GM18858 (cell line): Measurements from ENCODE around the gene ANKRD66.

Experiments used
- ATAC-seq: cut with Tn5 transposase; IDR thresholded peaks from one replicate; pipeline ENCODE4 v1.9.1; 2021; ENCODE audit not compliant: unreplicated experiment

Gene ANKRD66

DNA sequence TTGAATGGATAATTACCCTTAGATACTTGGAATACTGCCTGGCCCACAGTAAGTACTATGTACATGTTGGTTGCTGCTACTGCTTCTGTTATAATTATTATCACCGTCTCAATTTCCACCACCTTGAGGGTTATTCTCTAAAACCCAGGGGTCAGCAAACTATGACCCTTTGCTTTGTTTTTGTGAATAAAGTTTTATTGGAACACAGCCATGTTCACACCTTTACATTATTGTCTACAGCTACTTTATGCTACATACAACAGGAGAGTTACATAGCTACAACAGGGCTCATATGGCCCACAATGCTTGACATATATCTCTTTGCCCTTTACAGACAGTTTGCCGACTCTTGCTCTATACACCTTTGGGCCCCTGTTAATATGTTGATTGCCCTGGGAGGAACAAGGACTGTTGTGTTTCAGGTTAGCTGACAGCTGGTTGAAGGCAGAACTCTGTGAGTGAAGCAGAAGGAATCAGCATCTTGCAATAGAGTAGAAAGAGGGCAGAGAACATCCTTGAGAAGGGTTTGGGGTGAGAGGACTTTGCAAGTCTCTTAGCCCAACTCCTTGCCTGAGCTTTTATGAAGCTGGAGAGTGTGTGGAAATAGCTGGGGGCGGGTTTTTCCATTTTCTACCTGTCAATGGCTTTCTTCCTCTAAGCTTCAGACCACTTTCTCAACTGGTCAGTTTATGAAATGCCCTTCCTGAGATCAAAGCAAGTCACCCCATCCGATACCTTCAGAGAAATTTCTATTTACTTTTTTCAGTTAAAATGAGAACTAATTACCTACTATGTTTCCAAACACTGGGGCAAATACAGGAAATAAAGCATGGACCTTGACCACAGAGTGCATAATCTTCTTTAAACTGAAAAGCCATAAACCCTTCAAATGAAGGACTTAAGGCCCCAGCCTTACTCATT is 43.0 kb downstream of the ANKRD66 start:
- no peak for ATAC-seq

DNA sequence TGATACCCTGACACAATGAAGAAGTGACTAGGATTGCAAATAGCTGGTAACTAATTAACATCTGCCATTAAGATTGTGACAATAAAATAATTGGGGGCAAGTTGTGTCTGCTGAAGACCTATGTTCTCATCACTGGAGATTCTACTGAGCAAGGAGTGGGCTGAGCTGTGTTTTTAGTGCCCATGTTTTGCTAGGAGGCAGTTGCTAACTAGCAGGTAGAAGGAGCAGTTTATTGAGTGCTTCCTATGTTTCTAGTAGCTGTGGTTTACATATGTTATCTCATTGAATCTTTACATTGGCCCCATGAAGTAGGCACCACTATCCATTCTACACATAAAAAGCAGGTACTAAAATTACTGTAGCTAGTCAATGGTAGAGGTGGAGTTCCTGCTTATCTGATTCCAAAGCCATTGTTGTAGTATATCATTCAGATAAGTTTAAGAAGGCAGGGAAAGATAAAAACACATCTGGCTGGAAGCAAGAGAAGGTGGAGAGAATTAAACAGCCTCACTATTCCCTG is 43.7 kb downstream of the ANKRD66 start:
- ATAC-seq = no peak

DNA sequence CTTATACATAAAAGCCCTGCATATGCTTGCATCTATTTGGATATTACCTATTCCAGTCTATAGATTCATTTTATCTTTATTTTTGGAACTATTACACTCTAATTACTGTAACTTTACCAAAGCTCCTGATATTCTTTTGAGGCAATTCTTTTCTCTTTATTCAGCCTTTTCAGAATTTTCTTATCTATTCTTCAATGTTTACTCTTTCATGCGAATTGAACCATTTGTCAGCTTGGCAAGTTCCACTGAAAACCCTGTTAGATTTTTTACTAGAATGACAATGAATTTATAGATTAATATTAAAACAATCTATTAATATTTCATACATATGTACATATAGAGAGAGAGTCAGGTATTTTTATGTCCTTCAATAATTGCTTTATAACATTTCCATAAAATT is 45.9 kb downstream of the ANKRD66 start:
- ATAC-seq = no peak

DNA sequence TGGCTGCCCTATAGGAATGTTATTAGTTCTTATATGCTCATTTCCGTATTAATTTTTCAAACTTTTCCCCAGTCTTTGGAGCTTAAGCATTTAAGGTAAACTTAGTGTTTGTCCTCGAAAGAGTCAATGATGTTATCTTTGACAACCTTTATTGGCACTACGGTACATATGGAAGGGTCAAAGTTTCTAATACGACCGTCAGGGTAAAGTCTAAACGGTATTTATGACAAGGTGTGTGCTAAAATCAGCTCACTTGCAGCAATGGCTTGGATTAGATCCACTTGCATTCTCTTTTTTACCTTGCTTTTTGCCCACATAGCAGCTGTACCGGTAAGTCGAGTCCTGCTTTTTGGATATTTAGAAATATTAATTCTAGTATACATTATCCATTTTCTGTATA is 46.4 kb downstream of the ANKRD66 start, which contains the start of gene MEP1A:
Gene MEP1A (plus strand): TSS at position 252 of the 400 bp plus-strand sequence. CDS start 10 bp downstream, at position 262.
- ATAC-seq = no peak

DNA sequence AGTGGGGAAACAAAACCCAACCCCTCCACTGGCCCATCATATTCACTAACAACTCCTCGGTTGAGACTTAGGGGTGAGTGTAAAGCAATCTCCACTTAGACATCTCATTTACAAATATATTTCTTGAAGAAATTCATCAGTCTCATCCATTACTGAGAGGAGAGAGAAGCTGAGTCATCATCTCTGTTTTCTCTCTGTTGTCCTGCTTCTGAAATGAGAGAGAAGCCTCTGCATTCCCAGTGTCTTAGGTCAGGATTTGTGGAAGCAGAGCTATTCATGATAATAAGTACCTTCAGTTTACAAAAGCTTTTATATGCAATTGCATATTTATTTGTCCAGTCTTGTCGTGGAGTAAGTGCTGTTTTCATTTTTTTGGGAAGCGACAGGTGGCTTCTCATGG is 47.3 kb downstream of the ANKRD66 start:
- ATAC-seq = no peak

DNA sequence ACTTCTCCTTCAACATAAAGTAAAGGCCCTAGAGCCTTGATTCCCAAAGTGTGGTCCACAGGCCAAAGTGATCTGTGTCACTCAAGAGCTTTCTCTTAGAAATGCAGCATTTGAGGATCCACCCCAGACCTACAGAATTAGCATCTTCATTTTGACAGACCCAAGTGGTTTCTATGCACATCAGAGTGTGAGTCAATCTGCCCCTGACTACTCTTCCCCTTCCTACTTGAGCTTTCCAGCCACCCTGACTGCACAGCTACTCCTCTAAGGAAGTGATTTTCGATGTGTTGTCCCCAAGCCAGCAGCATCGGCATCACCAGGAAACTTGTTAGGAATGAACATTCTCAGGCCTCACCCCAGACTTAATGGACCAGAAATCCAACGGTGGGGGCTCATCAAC is 49.1 kb downstream of the ANKRD66 start:
- no peak for ATAC-seq

DNA sequence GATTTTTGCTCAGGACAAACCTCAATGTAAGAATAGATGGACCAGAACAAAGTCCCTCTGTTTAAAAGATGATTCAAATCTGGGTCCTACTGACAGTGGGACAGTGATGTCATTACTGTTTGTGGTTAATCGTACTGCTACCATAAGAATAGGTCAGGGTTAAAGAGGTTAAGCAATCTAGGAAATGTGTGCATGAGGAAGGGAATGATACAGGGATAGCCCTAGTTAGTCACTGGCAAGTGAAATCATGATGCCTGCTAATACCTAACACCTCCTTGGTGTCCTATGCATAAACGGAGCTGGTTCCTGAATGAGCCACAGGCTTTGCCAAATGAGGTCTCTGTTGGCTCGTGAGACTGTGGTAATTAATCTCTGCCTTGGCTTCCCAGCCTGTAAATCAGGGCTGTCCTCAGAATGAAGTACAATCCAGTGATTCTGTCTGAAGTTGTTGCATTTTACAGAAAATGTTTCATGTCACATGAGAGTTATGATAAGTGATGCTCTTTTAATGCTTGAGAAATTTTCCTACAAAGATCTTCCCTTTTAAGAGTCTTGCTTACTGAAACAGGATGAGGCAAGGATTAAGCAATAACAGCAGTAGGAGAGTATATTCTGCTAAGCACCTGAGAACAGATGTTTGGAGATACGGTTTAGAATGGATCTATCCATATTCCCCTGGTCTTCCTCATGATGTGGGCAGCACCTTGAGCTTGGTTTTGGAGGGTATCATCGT is 50.3 kb downstream of the ANKRD66 start:
- no peak for ATAC-seq

DNA sequence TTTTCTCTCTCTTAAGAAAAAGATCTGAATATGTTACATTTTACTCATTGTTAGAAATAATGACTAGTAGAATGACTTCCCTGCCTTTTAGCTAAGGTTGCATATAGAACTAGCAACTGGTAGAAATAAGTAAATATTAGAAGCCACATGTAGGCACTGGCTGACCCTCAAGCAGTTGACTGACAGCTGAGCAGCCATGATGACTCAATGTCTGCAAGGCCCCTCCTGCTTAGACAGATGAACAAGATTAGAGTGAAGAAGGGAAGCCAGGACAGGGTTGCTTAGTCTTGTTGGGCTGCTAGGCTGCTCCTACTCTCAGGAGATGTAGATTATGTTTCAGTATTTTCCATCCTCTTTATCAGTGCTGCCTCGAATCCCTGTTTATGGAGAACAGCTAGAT is 52.9 kb downstream of the ANKRD66 start:
- no peak for ATAC-seq

DNA sequence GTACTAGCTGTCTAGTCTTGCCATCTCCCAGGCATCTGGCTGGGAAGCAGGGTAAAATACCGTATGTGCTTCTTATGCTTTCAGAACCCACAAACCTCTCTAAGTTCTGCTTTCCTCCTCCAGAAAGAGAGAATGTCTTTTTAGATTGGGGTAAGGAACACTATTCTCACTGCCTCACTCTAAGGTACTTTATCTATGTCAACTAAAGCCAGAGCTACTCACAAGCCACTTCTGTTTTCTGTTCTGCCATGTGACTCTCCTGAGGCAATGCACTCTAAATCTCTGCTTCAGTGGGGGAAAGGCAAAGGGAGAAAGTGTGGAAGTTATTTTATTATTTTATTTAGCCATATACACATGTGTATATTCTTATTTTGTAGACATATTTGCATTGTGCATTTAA is 62.1 kb downstream of the ANKRD66 start:
- no peak for ATAC-seq
